ENCODE measurements around the gene COPS2. TPM values are rescaled to one million over a fixed set of nuclear protein-coding genes. Genes with fewer than 3 reads are reported as not detected.
A peak's percentile ranks its signal among the peaks of the same experiment; 100 is the strongest.

The COPS2 gene
- polyA plus RNA-seq, 1 of the 3 experiments (the other 2 are of a cell fraction), result 21.3 TPM

DNA sequence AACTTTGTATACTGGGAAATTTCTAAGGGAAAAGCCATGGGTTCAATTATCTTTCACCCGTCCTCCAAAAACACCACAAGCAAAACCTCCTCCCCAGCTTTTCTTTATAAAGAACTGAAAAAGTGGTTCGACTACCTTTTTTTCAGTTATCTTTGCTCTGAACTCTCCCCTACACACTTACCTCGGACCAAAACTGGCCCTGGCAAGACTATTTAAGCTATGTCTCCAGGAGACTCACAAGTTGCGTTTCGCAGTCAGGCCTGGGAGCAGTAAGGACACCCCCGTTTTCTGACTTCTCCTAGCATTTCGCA is 645 bp downstream of the COPS2 start (continued):
- no peak for TF ChIP-seq RFX5 (IDR thresholded peaks at IDR 0.05; ENCODE audit: low read length)
- no peak for TF ChIP-seq GABPA (IDR thresholded peaks at IDR 0.05; ENCODE audit: low read depth)
- TF ChIP-seq, protein P1, sequence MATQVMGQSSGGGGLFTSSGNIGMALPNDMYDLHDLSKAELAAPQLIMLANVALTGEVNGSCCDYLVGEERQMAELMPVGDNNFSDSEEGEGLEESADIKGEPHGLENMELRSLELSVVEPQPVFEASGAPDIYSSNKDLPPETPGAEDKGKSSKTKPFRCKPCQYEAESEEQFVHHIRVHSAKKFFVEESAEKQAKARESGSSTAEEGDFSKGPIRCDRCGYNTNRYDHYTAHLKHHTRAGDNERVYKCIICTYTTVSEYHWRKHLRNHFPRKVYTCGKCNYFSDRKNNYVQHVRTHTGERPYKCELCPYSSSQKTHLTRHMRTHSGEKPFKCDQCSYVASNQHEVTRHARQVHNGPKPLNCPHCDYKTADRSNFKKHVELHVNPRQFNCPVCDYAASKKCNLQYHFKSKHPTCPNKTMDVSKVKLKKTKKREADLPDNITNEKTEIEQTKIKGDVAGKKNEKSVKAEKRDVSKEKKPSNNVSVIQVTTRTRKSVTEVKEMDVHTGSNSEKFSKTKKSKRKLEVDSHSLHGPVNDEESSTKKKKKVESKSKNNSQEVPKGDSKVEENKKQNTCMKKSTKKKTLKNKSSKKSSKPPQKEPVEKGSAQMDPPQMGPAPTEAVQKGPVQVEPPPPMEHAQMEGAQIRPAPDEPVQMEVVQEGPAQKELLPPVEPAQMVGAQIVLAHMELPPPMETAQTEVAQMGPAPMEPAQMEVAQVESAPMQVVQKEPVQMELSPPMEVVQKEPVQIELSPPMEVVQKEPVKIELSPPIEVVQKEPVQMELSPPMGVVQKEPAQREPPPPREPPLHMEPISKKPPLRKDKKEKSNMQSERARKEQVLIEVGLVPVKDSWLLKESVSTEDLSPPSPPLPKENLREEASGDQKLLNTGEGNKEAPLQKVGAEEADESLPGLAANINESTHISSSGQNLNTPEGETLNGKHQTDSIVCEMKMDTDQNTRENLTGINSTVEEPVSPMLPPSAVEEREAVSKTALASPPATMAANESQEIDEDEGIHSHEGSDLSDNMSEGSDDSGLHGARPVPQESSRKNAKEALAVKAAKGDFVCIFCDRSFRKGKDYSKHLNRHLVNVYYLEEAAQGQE (IDR thresholded peaks at IDR 0.05; ENCODE audit: low read depth, low read length), result no peak
- no peak for TF ChIP-seq FOXM1 (IDR thresholded peaks at IDR 0.05; ENCODE audit: low read depth)

DNA sequence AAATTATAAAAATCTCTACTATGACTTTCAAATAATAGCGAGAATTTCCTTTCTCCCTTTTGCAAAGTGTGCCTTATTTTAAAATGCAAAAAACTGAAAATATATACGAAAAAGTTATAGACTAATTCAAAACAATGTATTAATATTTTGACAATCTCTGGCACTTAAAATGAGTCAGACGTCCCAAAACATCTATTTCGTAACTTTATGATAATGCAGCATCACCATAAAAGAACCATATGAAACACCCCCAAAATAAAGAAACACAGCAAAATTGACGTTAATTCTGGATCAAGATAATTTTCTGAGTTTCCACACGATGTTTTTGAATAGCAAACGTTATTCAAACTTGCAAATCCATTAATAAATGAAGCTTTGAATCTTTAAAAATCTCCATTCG is 1.0 kb downstream of the COPS2 start:
- Histone ChIP-seq H3K27me3 (ENCODE audit: insufficient read depth) (no peaks in the 10 kb centered on the region), H3K27ac (ENCODE audit: low read depth in 2 of 2, low read length in 1 of 2) (peak overlapping the region in 1 of 2 experiments; percentile 75; a peak in 2 of 4 replicates), H3K4me1 (ENCODE audit: control insufficient read depth in 1 of 2, insufficient read depth in 2 of 2, low read depth in 1 of 2, low read length in 1 of 2) (peaks cover 4 to 7% of the 10 kb centered on the region in 2 experiments; a peak in 2 of 4 replicates), H3K9ac (peak overlapping the region; percentile 95), H3K9me2 (no peaks in the 10 kb centered on the region), H3K9me3 (no peaks in the 10 kb centered on the region), H4K20me1 (ENCODE audit: insufficient read depth) (peaks cover 39% of the 10 kb centered on the region), H3K79me2 (ENCODE audit: insufficient read depth) (peaks cover 89% of the 10 kb centered on the region), H3K4me3 (ENCODE audit: low read depth in 2 of 2, low read length in 1 of 2) (peak overlapping the region; percentile 96 to 97), H3K4me2 (peak overlapping the region; percentile 72), H3K36me3 (replicated peaks in 1 of 2; ENCODE audit: control insufficient read depth in 1 of 2, insufficient read depth in 2 of 2, low read length in 1 of 2) (peaks cover 1 to 19% of the 10 kb centered on the region in 2 experiments), H3F3A (replicated peaks; ENCODE audit: insufficient read depth) (peaks cover 11% of the 10 kb centered on the region), H2AFZ (ENCODE audit: low read depth) (no peak overlapping the region)
- TF ChIP-seq POLR2AphosphoS5 (IDR thresholded peaks at IDR 0.05; ENCODE audit: low read depth, low read length) (no peak), FOXM1 (IDR thresholded peaks at IDR 0.05; ENCODE audit: low read depth) (no peak), GABPA (IDR thresholded peaks at IDR 0.05; ENCODE audit: low read depth) (no peak), RFX5 (IDR thresholded peaks at IDR 0.05; ENCODE audit: low read length) (no peak), MXI1 (IDR thresholded peaks at IDR 0.05; ENCODE audit: low read depth, low read length) (no peak)
- TF ChIP-seq, protein P2, sequence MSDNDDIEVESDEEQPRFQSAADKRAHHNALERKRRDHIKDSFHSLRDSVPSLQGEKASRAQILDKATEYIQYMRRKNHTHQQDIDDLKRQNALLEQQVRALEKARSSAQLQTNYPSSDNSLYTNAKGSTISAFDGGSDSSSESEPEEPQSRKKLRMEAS (IDR thresholded peaks at IDR 0.05; ENCODE audit: low read depth), result no peak
- CTCF ChIA-PET, result interaction anchor here (2.4 to 3.5 kb wide), 2 partner anchors 9 to 292 kb away, joined by 11 to 27 read pairs; no protein-coding TSS in a partner anchor
- 13% methylated on average over 8 of the region's 8 CpGs for WGBS (ENCODE audit: low lambda C conversion rate)
- no peak for DNase-seq
- POLR2A ChIA-PET, result no interaction called here

DNA sequence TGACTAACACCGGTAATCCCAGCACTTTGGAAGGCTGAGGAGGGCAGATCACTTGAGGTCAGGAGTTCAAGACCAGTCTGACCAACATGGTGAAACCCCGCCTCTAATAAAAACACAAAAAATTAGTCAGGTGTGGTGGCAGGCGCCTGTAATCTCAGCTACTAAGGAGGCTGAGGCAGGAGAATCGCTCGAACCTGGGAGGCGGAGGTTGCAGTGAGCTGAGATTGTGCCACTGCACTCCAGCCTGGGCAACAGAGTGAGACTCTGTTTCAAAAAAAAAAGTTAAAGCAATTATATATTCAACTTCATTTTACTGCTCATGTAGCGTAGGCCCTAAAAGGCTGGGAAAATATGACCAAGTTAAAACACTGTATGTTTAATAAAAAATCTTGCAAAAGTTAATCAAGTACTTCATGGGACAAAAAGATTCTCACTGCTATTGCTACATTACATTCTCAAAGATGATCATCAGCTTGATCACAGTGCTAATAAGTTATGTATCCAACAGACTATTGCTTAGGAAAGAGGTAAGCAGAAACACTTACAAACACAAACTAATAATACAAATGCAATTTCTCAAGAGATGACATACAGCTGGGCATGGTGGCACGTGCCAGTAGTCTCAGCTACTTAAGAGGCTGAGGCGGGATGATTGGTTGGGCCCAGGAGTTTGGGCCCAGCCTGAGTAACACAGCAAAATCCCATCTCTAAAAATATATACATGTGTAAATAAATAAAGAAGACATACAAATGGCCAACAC is 2.7 kb downstream of the COPS2 start:
- Histone ChIP-seq H3K4me1 (ENCODE audit: control insufficient read depth in 1 of 2, insufficient read depth in 2 of 2, low read depth in 1 of 2, low read length in 1 of 2) (peaks cover 4 to 7% of the 10 kb centered on the region in 2 experiments; a peak in 2 of 4 replicates), H3F3A (replicated peaks; ENCODE audit: insufficient read depth) (peaks cover 16% of the 10 kb centered on the region), H3K27me3 (ENCODE audit: insufficient read depth) (no peaks in the 10 kb centered on the region), H3K4me2 (0 out of 2 replicates have a peak overlapping the region, but pooled peaks have one; percentile 72), H3K36me3 (replicated peaks in 1 of 2; ENCODE audit: control insufficient read depth in 1 of 2, insufficient read depth in 2 of 2, low read length in 1 of 2) (peaks cover 4 to 22% of the 10 kb centered on the region in 2 experiments), H3K4me3 (ENCODE audit: low read depth in 2 of 2, low read length in 1 of 2) (0 out of 4 replicates have a peak overlapping the region, but pooled peaks of 1 of the 2 experiments have one; percentile 13), H4K20me1 (ENCODE audit: insufficient read depth) (peaks cover 53% of the 10 kb centered on the region), H3K9ac (no peak overlapping the region), H2AFZ (ENCODE audit: low read depth) (no peak overlapping the region), H3K79me2 (ENCODE audit: insufficient read depth) (peaks cover 97% of the 10 kb centered on the region), H3K9me2 (no peaks in the 10 kb centered on the region), H3K27ac (ENCODE audit: low read depth in 2 of 2, low read length in 1 of 2) (no peak overlapping the region), H3K9me3 (no peaks in the 10 kb centered on the region)
- no peak for TF ChIP-seq EP300 (IDR thresholded peaks at IDR 0.05; ENCODE audit: borderline replicate concordance in 1 of 2, low read depth in 1 of 2, low read length in 1 of 2)
- no peak for TF ChIP-seq FOSL2 (IDR thresholded peaks at IDR 0.05; ENCODE audit: borderline replicate concordance, low read depth)
- TF ChIP-seq, protein P3, sequence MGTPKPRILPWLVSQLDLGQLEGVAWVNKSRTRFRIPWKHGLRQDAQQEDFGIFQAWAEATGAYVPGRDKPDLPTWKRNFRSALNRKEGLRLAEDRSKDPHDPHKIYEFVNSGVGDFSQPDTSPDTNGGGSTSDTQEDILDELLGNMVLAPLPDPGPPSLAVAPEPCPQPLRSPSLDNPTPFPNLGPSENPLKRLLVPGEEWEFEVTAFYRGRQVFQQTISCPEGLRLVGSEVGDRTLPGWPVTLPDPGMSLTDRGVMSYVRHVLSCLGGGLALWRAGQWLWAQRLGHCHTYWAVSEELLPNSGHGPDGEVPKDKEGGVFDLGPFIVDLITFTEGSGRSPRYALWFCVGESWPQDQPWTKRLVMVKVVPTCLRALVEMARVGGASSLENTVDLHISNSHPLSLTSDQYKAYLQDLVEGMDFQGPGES (IDR thresholded peaks at IDR 0.05; ENCODE audit: low read depth, low read length), result no peak
- no peak for TF ChIP-seq JUND (IDR thresholded peaks at IDR 0.05)
- TF ChIP-seq RAD21 (IDR thresholded peaks at IDR 0.05; ENCODE audit: low read length), result no peak
- no peak for TF ChIP-seq NFIC (IDR thresholded peaks at IDR 0.05; ENCODE audit: borderline replicate concordance)
- TF ChIP-seq TEAD4 (IDR thresholded peaks at IDR 0.05; ENCODE audit: borderline replicate concordance, insufficient read depth), result no peak
- TF ChIP-seq TCF12 (IDR thresholded peaks at IDR 0.05), result no peak
- TF ChIP-seq, protein P4, sequence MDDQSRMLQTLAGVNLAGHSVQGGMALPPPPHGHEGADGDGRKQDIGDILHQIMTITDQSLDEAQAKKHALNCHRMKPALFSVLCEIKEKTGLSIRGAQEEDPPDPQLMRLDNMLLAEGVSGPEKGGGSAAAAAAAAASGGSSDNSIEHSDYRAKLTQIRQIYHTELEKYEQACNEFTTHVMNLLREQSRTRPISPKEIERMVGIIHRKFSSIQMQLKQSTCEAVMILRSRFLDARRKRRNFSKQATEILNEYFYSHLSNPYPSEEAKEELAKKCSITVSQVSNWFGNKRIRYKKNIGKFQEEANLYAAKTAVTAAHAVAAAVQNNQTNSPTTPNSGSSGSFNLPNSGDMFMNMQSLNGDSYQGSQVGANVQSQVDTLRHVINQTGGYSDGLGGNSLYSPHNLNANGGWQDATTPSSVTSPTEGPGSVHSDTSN (IDR thresholded peaks at IDR 0.05), result no peak
- ChIA-PET POLR2A (no interaction called here), CTCF (no interaction called here)
- no peak for DNase-seq
- whole genome bisulfite sequencing (ENCODE audit: low lambda C conversion rate), result 88% methylated on average over 9 of the region's 9 CpGs

Measured in SK-N-SH (cell line).